ENCODE results near the gene TAS2R38.

DNA sequence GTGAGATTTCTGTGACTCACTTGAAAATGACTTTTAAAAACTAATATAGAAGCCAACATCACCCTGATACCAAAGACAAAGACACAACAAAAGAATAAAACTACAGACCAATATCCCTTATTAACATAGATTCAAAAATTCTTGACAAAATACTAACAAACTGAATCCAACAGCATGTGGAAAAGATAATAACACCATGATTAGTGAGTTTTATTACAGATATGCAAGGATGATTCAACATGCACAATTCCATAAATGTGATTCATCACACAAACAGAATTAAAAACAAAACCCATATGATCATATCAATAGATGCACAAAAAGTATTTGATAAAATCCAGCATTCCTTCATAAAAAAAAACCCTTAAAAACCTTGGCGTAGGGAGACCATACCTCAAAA, 28.6 kb upstream of the TAS2R38 start:
- TF ChIP-seq POLR2A (IDR thresholded peaks at IDR 0.05) (no peak), POLR2AphosphoS5 (IDR thresholded peaks at IDR 0.05) (no peak), EP300 (IDR thresholded peaks at IDR 0.05) (no peak)
- TF ChIP-seq, protein P1, sequence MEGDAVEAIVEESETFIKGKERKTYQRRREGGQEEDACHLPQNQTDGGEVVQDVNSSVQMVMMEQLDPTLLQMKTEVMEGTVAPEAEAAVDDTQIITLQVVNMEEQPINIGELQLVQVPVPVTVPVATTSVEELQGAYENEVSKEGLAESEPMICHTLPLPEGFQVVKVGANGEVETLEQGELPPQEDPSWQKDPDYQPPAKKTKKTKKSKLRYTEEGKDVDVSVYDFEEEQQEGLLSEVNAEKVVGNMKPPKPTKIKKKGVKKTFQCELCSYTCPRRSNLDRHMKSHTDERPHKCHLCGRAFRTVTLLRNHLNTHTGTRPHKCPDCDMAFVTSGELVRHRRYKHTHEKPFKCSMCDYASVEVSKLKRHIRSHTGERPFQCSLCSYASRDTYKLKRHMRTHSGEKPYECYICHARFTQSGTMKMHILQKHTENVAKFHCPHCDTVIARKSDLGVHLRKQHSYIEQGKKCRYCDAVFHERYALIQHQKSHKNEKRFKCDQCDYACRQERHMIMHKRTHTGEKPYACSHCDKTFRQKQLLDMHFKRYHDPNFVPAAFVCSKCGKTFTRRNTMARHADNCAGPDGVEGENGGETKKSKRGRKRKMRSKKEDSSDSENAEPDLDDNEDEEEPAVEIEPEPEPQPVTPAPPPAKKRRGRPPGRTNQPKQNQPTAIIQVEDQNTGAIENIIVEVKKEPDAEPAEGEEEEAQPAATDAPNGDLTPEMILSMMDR (IDR thresholded peaks at IDR 0.05) = no peak

Measured in stomach (tissue), 4 donors.